GM18868 (cell line): ENCODE data around the gene EDIL3.

Experiments used
- ATAC-seq: cut with Tn5 transposase; IDR thresholded peaks from one replicate; pipeline ENCODE4 v1.9.1; 2021; ENCODE audit warnings: mild to moderate bottlenecking, moderate library complexity; ENCODE audit not compliant: unreplicated experiment

The EDIL3 gene

GRCh38 chr5:83919071-83920041, 465.3 kb downstream of the EDIL3 start:
- peak; percentile 57 for ATAC-seq

- no peak for ATAC-seq
These were observed 467.3 kb downstream of the EDIL3 start for GRCh38 chr5:83917261-83917908.

GRCh38 chr5:83914662-83915418, 469.8 kb downstream of the EDIL3 start:
- no peak for ATAC-seq

- ATAC-seq = no peak
These were observed 470.5 kb downstream of the EDIL3 start for GRCh38 chr5:83914199-83914598.

GRCh38 chr5:83913593-83913992, 471.1 kb downstream of the EDIL3 start:
- ATAC-seq = no peak

- no peak for ATAC-seq
These were observed 473.2 kb downstream of the EDIL3 start for GRCh38 chr5:83911367-83911919.

- ATAC-seq = no peak
These were observed 484.4 kb downstream of the EDIL3 start for GRCh38 chr5:83900306-83900705.

GRCh38 chr5:83899326-83899970, 485.2 kb downstream of the EDIL3 start:
- no peak for ATAC-seq

GRCh38 chr5:83895860-83896259, 488.8 kb downstream of the EDIL3 start:
- ATAC-seq = no peak

GRCh38 chr5:83891261-83891660, 493.4 kb downstream of the EDIL3 start:
- ATAC-seq = no peak
